Activated CD4-positive, alpha-beta T cell treated with anti-CD3 and anti-CD28 coated beads, Interleukin-2, amount 50 U/mL, for 16 hours (primary cell): ENCODE measurements around the gene CYP51A1.
A peak's percentile ranks its signal among the peaks of the same experiment; 100 is the strongest.
"Not testable (repeated sequence)": the region's sequence is repeated elsewhere in the genome, so short reads cannot be mapped to it uniquely, and the experiment has no call there.

ENCODE experiments used
- DNase-seq: peaks from one replicate; pipeline ENCODE4 v3.0.0-alpha.2; 2020

CYP51A1 gene

GRCh38 chr7:92121681-92122080 is 12.6 kb downstream of the CYP51A1 start:
- no peak for DNase-seq

GRCh38 chr7:92119213-92119759 is 15.0 kb downstream of the CYP51A1 start:
- DNase-seq: no peak

- DNase-seq: no peak
Observed at GRCh38 chr7:92116949-92117348, 17.3 kb downstream of the CYP51A1 start.

DNA sequence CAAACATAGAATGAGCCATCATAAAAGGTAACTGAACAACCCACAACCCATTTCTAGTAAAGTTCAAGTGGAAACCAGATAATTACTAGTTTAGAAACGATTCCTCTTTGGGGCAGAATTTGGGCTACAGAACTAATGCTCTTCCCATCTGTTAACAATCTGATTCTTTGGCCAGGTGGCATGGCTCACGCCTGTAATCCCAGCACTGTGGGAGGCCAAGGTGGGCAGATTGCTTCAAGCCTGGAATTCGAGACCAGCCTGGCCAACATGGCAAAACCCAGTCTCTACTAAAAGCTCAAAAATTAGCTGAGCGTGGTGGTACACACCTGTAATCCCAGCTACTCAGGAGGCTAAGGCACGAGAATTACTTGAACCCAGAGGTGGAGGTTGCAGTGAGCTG is 18.5 kb downstream of the CYP51A1 start:
- no peak for DNase-seq

DNA sequence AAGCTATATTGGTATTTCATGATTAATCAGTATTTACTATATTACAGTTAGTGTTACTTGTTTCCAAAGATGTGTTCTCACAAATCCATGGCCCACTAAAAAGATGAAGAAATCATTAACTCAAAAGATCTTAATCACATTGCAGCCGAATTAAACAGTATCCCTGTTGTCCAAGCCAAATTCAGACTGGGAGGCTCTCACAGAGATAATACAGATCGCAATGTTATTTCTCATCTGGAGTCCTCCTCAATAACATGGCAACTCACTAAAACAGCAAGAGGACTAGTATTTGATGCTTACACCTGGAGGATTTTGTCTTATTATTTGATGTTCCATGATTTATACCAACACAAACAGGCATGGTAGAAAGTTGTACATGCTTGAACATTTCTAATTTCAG is 23.4 kb downstream of the CYP51A1 start:
- DNase-seq: no peak

DNA sequence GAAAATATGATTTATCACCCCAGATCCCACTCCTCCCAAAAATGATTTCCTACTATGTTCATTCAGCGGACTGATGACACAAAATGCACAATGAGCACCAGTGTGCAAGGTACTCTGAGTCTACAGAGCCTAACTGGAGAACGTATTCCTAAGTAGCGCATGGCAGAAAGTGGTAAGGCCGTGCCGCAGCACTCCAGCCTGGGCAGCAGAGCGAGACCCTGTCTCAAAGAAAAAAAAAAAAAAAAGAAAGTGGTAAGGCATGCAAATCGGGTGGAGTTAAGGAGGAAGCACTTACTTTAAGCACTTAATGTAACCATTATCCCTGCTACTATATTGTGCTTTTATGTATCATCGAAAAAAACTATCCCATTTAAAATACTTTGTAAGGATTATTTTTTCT is 25.5 kb downstream of the CYP51A1 start:
- no peak for DNase-seq

- not testable (repeated sequence) for DNase-seq
Observed at GRCh38 chr7:92102862-92103261, 31.4 kb downstream of the CYP51A1 start.

GRCh38 chr7:92100534-92100933 is 33.7 kb downstream of the CYP51A1 start:
- no peak for DNase-seq

- DNase-seq: no peak
Observed at GRCh38 chr7:92095380-92095779, 38.9 kb downstream of the CYP51A1 start.

GRCh38 chr7:92092210-92092609 is 42.1 kb downstream of the CYP51A1 start:
- DNase-seq: no peak

DNA sequence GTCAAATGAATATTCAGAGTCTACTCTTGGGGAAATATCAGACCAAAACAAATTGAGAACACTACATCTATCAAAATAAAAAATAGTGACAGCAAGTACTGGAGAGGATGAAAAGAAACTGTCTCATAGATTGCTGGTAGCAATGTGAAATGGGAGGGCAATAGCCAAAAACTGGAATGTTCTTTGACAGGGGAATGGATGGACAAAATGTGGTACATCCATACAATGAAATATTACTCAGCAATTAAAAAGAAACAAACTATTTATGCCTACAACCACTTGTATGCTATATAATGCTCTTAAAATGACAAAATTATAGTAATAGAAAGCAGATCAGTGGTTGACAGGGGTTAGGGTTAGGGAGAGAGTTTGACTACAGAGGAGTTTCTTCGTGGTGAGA is 46.0 kb downstream of the CYP51A1 start:
- DNase-seq: no peak

- not testable (repeated sequence) for DNase-seq
Observed at GRCh38 chr7:92083922-92084321, 50.4 kb downstream of the CYP51A1 start.

GRCh38 chr7:92076509-92076908 is 57.8 kb downstream of the CYP51A1 start:
- DNase-seq: no peak

- peak; percentile 62 for DNase-seq
Observed at GRCh38 chr7:92075455-92076158, 58.7 kb downstream of the CYP51A1 start.

GRCh38 chr7:92072708-92073107 is 61.6 kb downstream of the CYP51A1 start:
- DNase-seq: no peak

DNA sequence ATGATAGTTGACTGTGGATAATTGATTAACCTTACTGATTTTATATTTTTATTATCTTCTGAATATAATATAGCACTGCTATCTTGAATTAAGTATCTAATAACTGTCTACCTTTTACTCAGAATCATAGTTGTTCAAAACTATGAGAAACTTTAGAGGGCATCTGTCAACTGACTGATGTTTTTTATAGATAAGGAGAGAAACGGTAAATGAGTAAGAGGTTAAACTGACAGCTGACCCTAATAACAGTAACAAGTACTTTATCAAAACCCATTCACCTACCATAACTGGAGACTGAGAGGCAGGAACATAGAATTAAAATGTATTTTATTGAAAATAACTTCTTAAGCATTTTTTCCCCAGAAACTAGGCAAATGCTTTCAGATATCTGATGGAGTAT is 62.2 kb downstream of the CYP51A1 start:
- no peak for DNase-seq

DNA sequence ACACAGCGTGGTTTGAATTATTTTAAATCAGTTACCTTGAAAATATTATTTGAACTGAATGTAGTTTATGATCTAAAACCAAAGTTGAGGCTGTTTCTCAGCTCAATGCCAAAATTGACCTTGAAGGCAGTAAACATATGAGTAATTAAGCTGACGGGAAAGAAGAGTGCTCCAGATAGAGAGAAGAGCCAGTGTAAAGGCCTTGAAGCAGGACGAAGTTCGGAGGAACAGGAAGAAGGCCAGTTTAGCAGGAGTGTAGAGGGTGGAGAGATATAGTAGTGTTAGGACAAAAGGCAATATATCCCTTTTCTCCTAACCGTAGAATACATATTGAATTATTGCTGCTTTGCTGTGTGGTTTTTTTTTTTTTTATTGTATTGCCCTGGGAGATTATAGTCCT is 63.2 kb downstream of the CYP51A1 start:
- no peak for DNase-seq

- DNase-seq: no peak
Observed at GRCh38 chr7:92064438-92065029, 69.7 kb downstream of the CYP51A1 start.
